ENCODE results near the gene SUSD6. TPM values are rescaled to one million over a fixed set of nuclear protein-coding genes. Genes with fewer than 3 reads are reported as not detected.

Gene SUSD6
- total and polyA plus RNA-seq, 8 donors: 8.9 to 41.9 (median 20.3) TPM

DNA sequence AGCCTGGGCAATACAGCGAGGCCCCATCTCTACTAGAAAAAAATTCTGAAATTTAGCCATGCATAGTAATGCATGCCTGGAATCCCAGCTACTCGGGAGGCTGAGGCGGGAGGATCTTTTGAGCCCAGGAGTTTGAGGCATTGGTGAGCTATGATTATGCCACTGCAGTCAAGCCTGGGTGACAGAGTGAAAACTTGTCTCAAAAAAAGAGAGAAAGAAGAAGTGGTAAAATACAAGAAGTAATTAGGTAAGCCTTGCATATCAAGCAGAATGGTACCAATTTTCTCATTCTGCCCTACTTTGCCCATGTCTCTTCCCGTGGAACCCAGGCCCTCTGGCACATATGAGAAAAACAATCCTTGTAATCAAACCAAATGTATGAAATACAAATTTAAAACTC, 70.7 kb downstream of the SUSD6 start:
- TF ChIP-seq, protein P1, sequence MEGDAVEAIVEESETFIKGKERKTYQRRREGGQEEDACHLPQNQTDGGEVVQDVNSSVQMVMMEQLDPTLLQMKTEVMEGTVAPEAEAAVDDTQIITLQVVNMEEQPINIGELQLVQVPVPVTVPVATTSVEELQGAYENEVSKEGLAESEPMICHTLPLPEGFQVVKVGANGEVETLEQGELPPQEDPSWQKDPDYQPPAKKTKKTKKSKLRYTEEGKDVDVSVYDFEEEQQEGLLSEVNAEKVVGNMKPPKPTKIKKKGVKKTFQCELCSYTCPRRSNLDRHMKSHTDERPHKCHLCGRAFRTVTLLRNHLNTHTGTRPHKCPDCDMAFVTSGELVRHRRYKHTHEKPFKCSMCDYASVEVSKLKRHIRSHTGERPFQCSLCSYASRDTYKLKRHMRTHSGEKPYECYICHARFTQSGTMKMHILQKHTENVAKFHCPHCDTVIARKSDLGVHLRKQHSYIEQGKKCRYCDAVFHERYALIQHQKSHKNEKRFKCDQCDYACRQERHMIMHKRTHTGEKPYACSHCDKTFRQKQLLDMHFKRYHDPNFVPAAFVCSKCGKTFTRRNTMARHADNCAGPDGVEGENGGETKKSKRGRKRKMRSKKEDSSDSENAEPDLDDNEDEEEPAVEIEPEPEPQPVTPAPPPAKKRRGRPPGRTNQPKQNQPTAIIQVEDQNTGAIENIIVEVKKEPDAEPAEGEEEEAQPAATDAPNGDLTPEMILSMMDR (IDR thresholded peaks at IDR 0.05): no peak
- intact Hi-C loops (cut with DNase I): no loop called here
- Histone ChIP-seq H3K4me1 (peaks cover 0 to 53% (median 24%) of the 10 kb centered on the region in 3 donors), H3K27ac (peak overlapping the region in 1 of 4 donors; percentile 37), H3K9me3 (no peaks in the 10 kb centered on the region), H3K4me3 (no peak overlapping the region), H3K27me3 (no peaks in the 10 kb centered on the region), H3K36me3 (no peaks in the 10 kb centered on the region)
- FAIRE-seq: no peak
- no peak for DNase-seq
- ATAC-seq: no peak
- 87 to 90% methylated on average over 4 of the region's 4 CpGs for WGBS, 2 donors

- intact Hi-C loops (cut with DNase I): no loop called here
- Histone ChIP-seq H3K4me1 (peaks cover 0 to 51% (median 24%) of the 10 kb centered on the region in 3 donors), H3K4me3 (no peak overlapping the region), H3K27me3 (no peaks in the 10 kb centered on the region), H3K36me3 (no peaks in the 10 kb centered on the region), H3K9me3 (no peaks in the 10 kb centered on the region), H3K27ac (peak overlapping the region in 2 of 4 donors; percentile 20 to 37)
- TF ChIP-seq, protein P1 (IDR thresholded peaks at IDR 0.05): no peak
- WGBS, 2 donors: 77 to 80% methylated on average over 1 of the region's 1 CpG
- no peak for FAIRE-seq
- peak in 2 of 4 donors; percentile 45 to 56 for ATAC-seq
- DNase-seq: no peak
Measured at GRCh38 chr14:69682621-69683263, 71.3 kb downstream of the SUSD6 start.

DNA sequence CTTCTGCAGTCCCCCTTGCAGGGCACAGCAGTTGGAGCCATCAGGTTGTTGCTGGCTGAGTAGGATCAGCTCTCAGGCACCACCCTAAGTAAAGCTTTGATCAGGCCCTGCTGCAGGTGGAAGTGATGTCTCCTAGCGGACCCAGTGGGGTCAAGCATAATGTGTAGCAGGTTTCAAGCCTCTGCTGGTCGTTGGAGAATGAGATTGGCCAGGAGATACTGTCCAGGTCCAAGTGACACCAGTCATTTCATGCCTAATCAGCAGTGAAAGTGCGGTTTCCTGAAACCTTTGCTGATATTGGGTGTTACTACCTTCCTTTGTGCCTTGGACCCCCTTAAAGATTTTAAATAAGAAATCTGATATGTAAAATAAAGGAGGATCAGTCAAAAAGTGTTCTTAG, 72.6 kb downstream of the SUSD6 start:
- Histone ChIP-seq H3K27me3 (no peaks in the 10 kb centered on the region), H3K4me1 (peaks cover 0 to 49% (median 24%) of the 10 kb centered on the region in 3 donors), H3K9me3 (no peaks in the 10 kb centered on the region), H3K4me3 (no peak overlapping the region), H3K36me3 (no peaks in the 10 kb centered on the region), H3K27ac (no peak overlapping the region)
- ATAC-seq: no peak
- no peak for FAIRE-seq
- no peak for DNase-seq
- TF ChIP-seq, protein P1 (IDR thresholded peaks at IDR 0.05): no peak
- 69 to 72% methylated on average over 3 of the region's 3 CpGs for WGBS, 2 donors
- intact Hi-C loops (cut with DNase I): no loop called here

- TF ChIP-seq, protein P1 (IDR thresholded peaks at IDR 0.05): no peak
Measured at GRCh38 chr14:69684461-69685217, 73.2 kb downstream of the SUSD6 start.

More at GRCh38 chr14:69684461-69685217, 73.2 kb downstream of the SUSD6 start:
- intact Hi-C loops (cut with DNase I): no loop called here
- Histone ChIP-seq H3K27me3 (no peaks in the 10 kb centered on the region), H3K9me3 (no peaks in the 10 kb centered on the region), H3K4me1 (peaks cover 0 to 49% (median 24%) of the 10 kb centered on the region in 3 donors), H3K4me3 (no peak overlapping the region), H3K36me3 (no peaks in the 10 kb centered on the region), H3K27ac (peak overlapping the region in 2 of 4 donors; percentile 10)
- peak in 2 of 4 donors; percentile 28 to 31 for ATAC-seq
- WGBS, 2 donors: 59 to 69% methylated on average over 6 of the region's 6 CpGs
- no peak for DNase-seq
- no peak for FAIRE-seq
